NCI-H146 treated with DMSO at 0.1 percent for 48 hours (cell line): ENCODE data around the gene TSFM.
"Not testable (repeated sequence)": the region's sequence is repeated elsewhere in the genome, so short reads cannot be mapped to it uniquely, and the experiment has no call there.

ENCODE experiments used
- DNase-seq: peaks from one replicate; lab custom pipeline; 2025; ENCODE audit not compliant: unreplicated experiment; lab: John Stamatoyannopoulos, UW

TSFM gene

GRCh38 chr12:57762463-57762862 is 20.1 kb upstream of the TSFM start:
- DNase-seq = no peak

GRCh38 chr12:57763881-57764661 is 18.5 kb upstream of the TSFM start:
- no peak for DNase-seq

- DNase-seq = peak; percentile 31
Measured at GRCh38 chr12:57764662-57765002, 18.0 kb upstream of the TSFM start.

GRCh38 chr12:57765003-57765697 is 17.4 kb upstream of the TSFM start:
- DNase-seq = no peak

- DNase-seq = no peak
Measured at GRCh38 chr12:57765698-57766463, 16.7 kb upstream of the TSFM start.

GRCh38 chr12:57766464-57767304 is 15.9 kb upstream of the TSFM start, which contains the start of gene CYP27B1:
TSS of gene CYP27B1 (minus strand) at chr12:57767078. CDS start at chr12:57767041, 37 bp downstream.
- no peak for DNase-seq

- no peak for DNase-seq
Measured at GRCh38 chr12:57767305-57767698, 15.3 kb upstream of the TSFM start.

- no peak for DNase-seq
Measured at GRCh38 chr12:57767876-57768275, 14.7 kb upstream of the TSFM start.

- DNase-seq = no peak
Measured at GRCh38 chr12:57769594-57769993, 13.0 kb upstream of the TSFM start.

GRCh38 chr12:57770734-57771133 is 11.9 kb upstream of the TSFM start:
- DNase-seq = no peak

GRCh38 chr12:57771236-57771872 is 11.2 kb upstream of the TSFM start:
- DNase-seq = peak; percentile 77

- DNase-seq = peak; percentile 84
Measured at GRCh38 chr12:57771873-57772428, 10.6 kb upstream of the TSFM start, which contains the start of gene METTL1. TSS of gene METTL1 (minus strand) at chr12:57772105. CDS start at chr12:57772083, 22 bp downstream.

- peak; percentile 56 for DNase-seq
Measured at GRCh38 chr12:57772429-57773322, 9.9 kb upstream of the TSFM start, which contains the start of gene EEF1AKMT3. TSS of gene EEF1AKMT3 (plus strand) at chr12:57772614. CDS start at chr12:57772725, 111 bp downstream.

- DNase-seq = not testable (repeated sequence)
Measured at GRCh38 chr12:57774634-57775033, 8.0 kb upstream of the TSFM start.

GRCh38 chr12:57775044-57775443 is 7.5 kb upstream of the TSFM start:
- no peak for DNase-seq

GRCh38 chr12:57775563-57776246 is 6.9 kb upstream of the TSFM start:
- no peak for DNase-seq

GRCh38 chr12:57776247-57776587 is 6.4 kb upstream of the TSFM start:
- DNase-seq = no peak

- no peak for DNase-seq
Measured at GRCh38 chr12:57777367-57777766, 5.2 kb upstream of the TSFM start.
